IgD-negative memory B cell (primary cell): ENCODE results near the gene GLTPD2. TPM values are rescaled to one million over a fixed set of nuclear protein-coding genes. Genes with fewer than 3 reads are reported as not detected.
A peak's percentile ranks its signal among the peaks of the same experiment; 100 is the strongest.

Experiments used
- H3K27ac Mint-ChIP-seq, 3 donors: one replicate each; pipeline ENCODE4 v1.8.0; 2020 to 2022; ENCODE audit warnings: mild to moderate bottlenecking in 3 of 3, mixed read lengths in 3 of 3, moderate library complexity in 1 of 3
- H3K27me3 Mint-ChIP-seq: one replicate; pipeline ENCODE4 v1.8.0; 2021; ENCODE audit warnings: mixed read lengths
- H3K36me3 Mint-ChIP-seq: one replicate; pipeline ENCODE4 v1.8.0; 2020; ENCODE audit warnings: mild to moderate bottlenecking, mixed read lengths
- H3K4me1 Mint-ChIP-seq, 3 donors: one replicate each; pipeline ENCODE4 v1.8.0; 2020 to 2022; ENCODE audit warnings: mixed read lengths in 3 of 3, mild to moderate bottlenecking in 1 of 3
- H3K4me3 Mint-ChIP-seq, 4 donors: one replicate each; pipeline ENCODE4 v1.8.0; 2020 to 2022; ENCODE audit warnings: mild to moderate bottlenecking in 4 of 4, mixed read lengths in 4 of 4, moderate library complexity in 3 of 4
- H3K9me3 Mint-ChIP-seq, 3 donors: one replicate each; pipeline ENCODE4 v1.8.0; 2020 to 2021; ENCODE audit warnings: mixed read lengths in 3 of 3, mild to moderate bottlenecking in 1 of 3
- polyA plus RNA-seq: library from polyadenylated mRNA; unstranded; fragments of 300-500 nt; fragmentation: Illumina TruSeq; gene quantifications from one replicate; pipeline ENCODE4 v1.2.3, GENCODE V29; 2021

The GLTPD2 gene
- polyA plus RNA-seq, 1 donor from 2014 or later: not detected

- H3K4me3 Mint-ChIP-seq: peak within 1 kb of the TSS in 2 of 4 donors; percentile 65 to 89
- peak within 1 kb of the TSS in 1 of 3 donors; percentile 85 for H3K27ac Mint-ChIP-seq
- H3K9me3 Mint-ChIP-seq: no peaks in the 10 kb centered on the region
- H3K4me1 Mint-ChIP-seq: peaks cover 9 to 15% (median 15%) of the 10 kb centered on the region in 3 donors
- no peaks in the 10 kb centered on the region for H3K36me3 Mint-ChIP-seq
- H3K27me3 Mint-ChIP-seq: peaks cover 45% of the 10 kb centered on the region
These were observed 2.7 kb upstream of the GLTPD2 start, which contains the start of gene VMO1 for GRCh38 chr17:4786106-4786511. Gene VMO1, minus strand, starts transcription at chr17:4786364. Its CDS starts 12 bp downstream, at chr17:4786352.

GRCh38 chr17:4786516-4786915, 2.2 kb upstream of the GLTPD2 start:
- H3K27me3 Mint-ChIP-seq: peaks cover 45% of the 10 kb centered on the region
- peaks cover 9 to 15% (median 15%) of the 10 kb centered on the region in 3 donors for H3K4me1 Mint-ChIP-seq
- no peaks in the 10 kb centered on the region for H3K36me3 Mint-ChIP-seq
- H3K27ac Mint-ChIP-seq: peak overlapping the region in 1 of 3 donors; percentile 62
- no peaks in the 10 kb centered on the region for H3K9me3 Mint-ChIP-seq
- H3K4me3 Mint-ChIP-seq: peak overlapping the region in 2 of 4 donors; percentile 7 to 65

GRCh38 chr17:4788159-4788806, 481 bp upstream of the GLTPD2 start:
- Mint-ChIP-seq H3K4me3 (peak overlapping the region; percentile 33 to 89 (median 56)), H3K27ac (peak overlapping the region in 1 of 3 donors; percentile 85), H3K36me3 (no peaks in the 10 kb centered on the region), H3K4me1 (peaks cover 9 to 15% (median 15%) of the 10 kb centered on the region in 3 donors), H3K9me3 (no peaks in the 10 kb centered on the region), H3K27me3 (peaks cover 40% of the 10 kb centered on the region)

DNA sequence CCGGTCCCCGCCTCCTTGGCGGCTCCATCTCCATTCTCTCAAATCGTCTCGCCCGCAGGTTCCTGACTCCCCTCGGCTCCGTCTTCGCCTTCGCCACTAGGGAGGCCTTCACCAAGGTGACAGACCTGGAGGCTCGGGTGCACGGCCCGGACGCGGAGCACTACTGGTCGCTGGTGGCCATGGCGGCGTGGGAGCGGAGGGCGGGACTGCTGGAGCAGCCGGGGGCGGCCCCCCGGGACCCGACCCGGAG, 862 bp downstream of the GLTPD2 start:
- Mint-ChIP-seq H3K27ac (peak overlapping the region in 1 of 3 donors; percentile 67), H3K36me3 (no peaks in the 10 kb centered on the region), H3K4me3 (peak overlapping the region; percentile 45 to 89 (median 80)), H3K4me1 (peaks cover 9 to 15% (median 15%) of the 10 kb centered on the region in 3 donors), H3K9me3 (no peaks in the 10 kb centered on the region), H3K27me3 (peaks cover 36% of the 10 kb centered on the region)

- Mint-ChIP-seq H3K4me1 (peaks cover 9 to 15% (median 15%) of the 10 kb centered on the region in 3 donors), H3K36me3 (no peaks in the 10 kb centered on the region), H3K27me3 (peaks cover 34% of the 10 kb centered on the region), H3K27ac (peak overlapping the region in 2 of 3 donors; percentile 7 to 87), H3K9me3 (no peaks in the 10 kb centered on the region), H3K4me3 (peak overlapping the region; percentile 75 to 92 (median 88))
These were observed 1.4 kb downstream of the GLTPD2 start for GRCh38 chr17:4789951-4790704.

DNA sequence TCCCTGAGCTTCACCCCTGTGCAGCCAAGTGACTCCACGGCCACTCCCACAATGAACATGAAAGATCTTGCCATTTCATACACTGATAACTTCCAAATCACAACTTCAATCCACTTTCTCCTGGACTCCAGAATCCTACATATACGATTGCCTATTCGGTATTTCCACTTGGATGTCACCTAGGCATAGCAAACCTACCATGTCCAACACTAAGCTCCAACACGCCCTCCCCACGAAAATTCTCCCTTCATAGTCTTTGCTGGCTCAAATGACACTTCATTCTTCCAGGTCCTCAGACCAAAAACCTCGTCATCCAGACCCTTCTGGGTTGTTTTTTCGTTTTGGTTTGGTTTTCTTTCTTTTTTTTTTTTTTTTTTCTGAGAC, 1.9 kb downstream of the GLTPD2 start:
- Mint-ChIP-seq H3K36me3 (no peaks in the 10 kb centered on the region), H3K27me3 (peaks cover 29% of the 10 kb centered on the region), H3K4me1 (peaks cover 7 to 15% (median 14%) of the 10 kb centered on the region in 3 donors), H3K27ac (peak overlapping the region in 2 of 3 donors; percentile 7 to 87), H3K4me3 (peak overlapping the region; percentile 75 to 92 (median 82)), H3K9me3 (no peaks in the 10 kb centered on the region)

DNA sequence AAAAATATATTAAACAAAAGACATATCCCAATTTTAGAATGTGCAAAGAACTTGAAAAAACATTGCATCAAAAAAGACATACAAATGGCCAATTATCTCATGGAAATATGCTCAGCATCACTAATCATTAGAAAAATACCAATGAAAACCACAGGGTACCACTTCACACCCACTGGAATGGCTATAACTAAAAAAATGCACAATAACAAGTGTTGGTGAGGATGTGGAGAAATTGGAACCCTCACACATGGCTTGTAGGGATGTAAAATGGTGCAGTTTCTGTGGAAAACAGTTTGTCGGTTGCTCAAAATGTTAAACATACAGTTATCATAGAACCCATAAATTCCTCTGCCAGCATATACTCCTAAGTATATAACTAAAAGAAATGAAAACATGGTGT, 6.4 kb downstream of the GLTPD2 start:
- Mint-ChIP-seq H3K9me3 (no peaks in the 10 kb centered on the region), H3K4me1 (peaks cover 10 to 12% (median 12%) of the 10 kb centered on the region in 3 donors), H3K27ac (no peak overlapping the region), H3K27me3 (peaks cover 2% of the 10 kb centered on the region), H3K36me3 (peaks cover 4% of the 10 kb centered on the region), H3K4me3 (peak overlapping the region in 2 of 4 donors; percentile 100)

DNA sequence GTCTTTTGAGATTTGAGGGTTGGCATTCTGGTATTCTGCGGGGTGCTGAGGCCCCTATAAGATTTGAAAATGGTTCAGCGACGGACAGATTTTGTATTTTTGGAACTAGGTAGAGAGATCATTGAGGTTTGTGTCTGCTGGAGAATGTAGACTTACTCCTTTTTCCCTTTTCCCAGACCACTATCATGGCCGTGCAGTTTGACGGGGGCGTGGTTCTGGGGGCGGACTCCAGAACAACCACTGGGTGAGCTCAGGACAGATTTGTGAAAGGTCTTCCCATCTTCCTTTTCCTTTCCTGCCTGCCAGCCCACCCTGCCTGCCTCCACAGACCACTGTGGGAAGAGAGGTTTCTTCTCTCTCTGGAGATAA, 7.8 kb downstream of the GLTPD2 start:
- Mint-ChIP-seq H3K9me3 (no peaks in the 10 kb centered on the region), H3K27ac (peak overlapping the region; percentile 30 to 98 (median 96)), H3K27me3 (no peaks in the 10 kb centered on the region), H3K4me1 (peaks cover 6 to 8% (median 6%) of the 10 kb centered on the region in 3 donors), H3K4me3 (peak overlapping the region; percentile 92 to 100 (median 100)), H3K36me3 (peaks cover 4% of the 10 kb centered on the region)

DNA sequence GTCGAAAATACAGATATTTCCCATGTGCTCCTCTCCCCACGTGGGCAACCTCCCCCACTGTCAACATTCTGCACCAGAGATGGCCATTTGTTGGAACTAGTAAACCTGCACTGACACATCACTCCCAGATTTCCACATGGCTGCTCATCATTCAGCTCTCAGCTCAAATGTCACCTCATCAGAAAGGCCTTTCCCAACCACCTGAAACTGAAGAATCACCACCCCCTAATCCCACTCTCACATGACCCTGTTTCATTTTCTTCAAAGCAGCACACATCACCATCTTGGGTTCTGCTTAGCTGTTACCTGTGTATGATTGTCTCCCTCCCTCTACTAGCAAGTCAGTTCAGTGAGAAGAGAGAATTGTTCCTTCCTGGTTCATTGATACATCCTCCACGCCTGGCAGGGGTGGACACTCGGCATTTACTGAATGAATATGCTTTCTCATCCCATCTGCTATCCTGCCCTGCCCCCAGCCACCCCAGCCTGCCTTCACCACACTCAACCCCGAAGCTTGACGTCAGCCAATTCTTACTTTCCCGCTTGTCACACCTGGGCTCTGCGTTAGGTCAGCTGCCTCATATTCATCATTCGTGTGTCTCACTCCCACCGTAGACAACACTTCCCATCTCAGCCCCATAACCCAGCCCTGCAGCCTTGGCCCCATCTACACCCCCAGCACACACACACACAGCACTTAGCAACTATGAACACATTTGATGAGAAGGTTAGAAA, 11.9 kb downstream of the GLTPD2 start:
- H3K4me3 Mint-ChIP-seq: peak overlapping the region in 2 of 4 donors; percentile 26 to 48
- H3K4me1 Mint-ChIP-seq: peaks cover 6 to 8% (median 6%) of the 10 kb centered on the region in 3 donors
- H3K27me3 Mint-ChIP-seq: no peaks in the 10 kb centered on the region
- no peaks in the 10 kb centered on the region for H3K9me3 Mint-ChIP-seq
- peaks cover 4% of the 10 kb centered on the region for H3K36me3 Mint-ChIP-seq
- H3K27ac Mint-ChIP-seq: peak overlapping the region in 2 of 3 donors; percentile 6 to 86

DNA sequence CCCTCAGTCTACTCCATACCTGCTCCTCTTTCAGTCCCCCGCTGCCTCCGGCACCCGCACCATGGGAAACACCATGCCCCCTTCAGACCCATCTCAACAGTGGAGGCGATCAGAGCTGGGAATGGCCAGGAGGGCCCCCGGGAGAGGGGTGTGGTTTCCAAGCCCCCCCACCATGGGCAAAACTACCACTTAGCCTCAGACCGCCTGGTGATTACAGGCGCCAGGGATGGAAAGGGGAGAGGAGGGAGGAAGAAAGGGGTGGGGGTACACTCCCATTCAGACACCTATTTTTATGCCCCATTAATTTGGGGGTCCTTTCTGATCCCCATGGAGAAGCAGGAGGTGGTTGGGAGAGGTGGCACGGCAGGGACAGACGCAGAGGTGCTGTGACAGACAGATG, 13.5 kb downstream of the GLTPD2 start, which contains the start of gene C17orf114:
C17orf114 (minus strand) TSS at position 101 of the 400 bp plus-strand sequence.
- Mint-ChIP-seq H3K4me1 (peaks cover 2 to 6% (median 5%) of the 10 kb centered on the region in 3 donors), H3K27ac (no peak within 1 kb of the TSS), H3K36me3 (no peaks in the 10 kb centered on the region), H3K9me3 (no peaks in the 10 kb centered on the region), H3K27me3 (no peaks in the 10 kb centered on the region), H3K4me3 (peak within 1 kb of the TSS in 2 of 4 donors; percentile 48 to 75)

- H3K27ac Mint-ChIP-seq: peak overlapping the region in 1 of 3 donors; percentile 35
- peaks cover 6% of the 10 kb centered on the region for H3K36me3 Mint-ChIP-seq
- peak overlapping the region; percentile 67 to 83 (median 78) for H3K4me3 Mint-ChIP-seq
- H3K9me3 Mint-ChIP-seq: no peaks in the 10 kb centered on the region
- peaks cover 6 to 13% (median 10%) of the 10 kb centered on the region in 3 donors for H3K4me1 Mint-ChIP-seq
- no peaks in the 10 kb centered on the region for H3K27me3 Mint-ChIP-seq
These were observed 17.7 kb downstream of the GLTPD2 start for GRCh38 chr17:4806456-4806776.

GRCh38 chr17:4806777-4807604, 18.2 kb downstream of the GLTPD2 start, which contains the start of gene PLD2:
Gene PLD2, plus strand, starts transcription at chr17:4807152. Its CDS starts 621 bp downstream, at chr17:4807773.
- Mint-ChIP-seq H3K36me3 (peaks cover 6% of the 10 kb centered on the region), H3K27me3 (no peaks in the 10 kb centered on the region), H3K27ac (peak within 1 kb of the TSS in 1 of 3 donors; percentile 35), H3K4me3 (peak within 1 kb of the TSS; percentile 79 to 90 (median 85)), H3K4me1 (peaks cover 6 to 13% (median 10%) of the 10 kb centered on the region in 3 donors), H3K9me3 (no peaks in the 10 kb centered on the region)

DNA sequence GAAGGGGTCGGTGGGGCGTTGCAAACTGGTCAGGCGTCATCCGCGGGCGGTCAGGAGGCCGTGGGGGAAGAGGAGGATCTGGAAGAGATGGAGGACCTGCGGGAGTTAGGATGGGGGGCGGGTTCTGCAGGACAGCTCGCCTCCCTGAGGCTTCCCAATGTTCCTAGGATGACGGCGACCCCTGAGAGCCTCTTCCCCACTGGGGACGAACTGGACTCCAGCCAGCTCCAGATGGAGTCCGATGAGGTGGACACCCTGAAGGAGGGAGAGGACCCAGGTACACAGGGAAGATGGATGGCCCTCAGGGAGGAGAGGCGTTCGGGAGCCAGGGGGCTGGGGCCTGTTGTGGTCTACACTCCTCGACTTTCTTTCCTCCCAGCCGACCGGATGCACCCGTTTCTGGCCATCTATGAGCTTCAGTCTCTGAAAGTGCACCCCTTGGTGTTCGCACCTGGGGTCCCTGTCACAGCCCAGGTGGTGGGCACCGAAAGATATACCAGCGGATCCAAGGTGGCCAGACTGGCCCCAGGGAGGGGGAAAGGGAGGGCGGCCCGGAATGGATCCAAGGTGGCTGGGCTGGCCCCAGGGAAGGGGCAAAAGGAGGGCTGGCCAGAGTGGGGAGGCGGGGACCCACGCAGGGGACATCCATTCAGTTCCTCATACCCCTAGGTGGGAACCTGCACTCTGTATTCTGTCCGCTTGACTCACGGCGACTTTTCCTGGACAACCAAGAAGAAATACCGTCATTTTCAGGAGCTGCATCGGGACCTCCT, 19.0 kb downstream of the GLTPD2 start:
- H3K4me1 Mint-ChIP-seq: peaks cover 6 to 13% (median 10%) of the 10 kb centered on the region in 3 donors
- H3K9me3 Mint-ChIP-seq: no peaks in the 10 kb centered on the region
- H3K36me3 Mint-ChIP-seq: peaks cover 6% of the 10 kb centered on the region
- peak overlapping the region; percentile 79 to 90 (median 85) for H3K4me3 Mint-ChIP-seq
- H3K27me3 Mint-ChIP-seq: no peaks in the 10 kb centered on the region
- peak overlapping the region in 1 of 3 donors; percentile 47 for H3K27ac Mint-ChIP-seq
